Middle frontal gyrus (tissue), 1 donor: ENCODE results near the gene APOD.
"Not testable (repeated sequence)": the region's sequence is repeated elsewhere in the genome, so short reads cannot be mapped to it uniquely, and the experiment has no call there.

Experiments used
- DNase-seq: peaks from one replicate; pipeline ENCODE4 v3.0.0-alpha.2; 2015; ENCODE audit warnings: low spot score; ENCODE audit errors: extremely low spot score

Gene APOD

DNA sequence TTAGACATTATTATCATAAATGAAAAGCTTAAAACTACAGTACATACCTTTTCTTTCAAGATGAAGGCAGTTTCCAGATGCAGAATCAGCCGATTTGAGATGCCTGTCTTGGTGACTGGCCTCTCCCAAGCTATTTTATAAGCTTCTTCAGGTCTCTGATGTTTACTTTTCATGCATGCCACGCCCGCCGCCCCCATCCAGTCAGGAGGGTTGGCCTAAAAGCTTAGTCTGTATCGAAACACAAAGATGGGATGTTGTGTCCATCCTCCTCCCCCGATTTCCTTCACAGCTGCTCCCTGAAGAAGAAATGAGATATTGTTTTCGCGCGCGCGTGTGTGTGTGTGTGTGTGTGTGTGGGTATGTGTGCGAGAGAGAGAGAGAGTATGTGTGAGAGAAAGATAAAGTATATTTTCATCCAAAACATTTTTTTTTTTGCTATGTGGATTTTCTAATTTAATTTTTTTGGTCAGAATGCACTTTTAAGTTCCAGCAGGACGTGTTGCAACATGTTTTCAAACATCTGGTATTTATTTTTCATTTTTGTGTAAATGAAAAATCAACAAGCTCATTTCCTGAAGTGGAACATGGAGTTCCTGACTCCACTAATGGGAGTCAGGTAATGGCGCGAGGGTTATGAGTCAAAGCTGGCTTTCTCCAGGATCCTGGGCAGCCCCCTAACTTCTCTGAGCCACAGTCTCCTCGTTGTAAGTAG lies at the start of gene APOD:
Gene APOD, minus strand, starts transcription at position 110 of the 712 bp plus-strand sequence. CDS start 4,479 bp downstream, outside the sequence.
- peak; percentile 38 for DNase-seq

DNA sequence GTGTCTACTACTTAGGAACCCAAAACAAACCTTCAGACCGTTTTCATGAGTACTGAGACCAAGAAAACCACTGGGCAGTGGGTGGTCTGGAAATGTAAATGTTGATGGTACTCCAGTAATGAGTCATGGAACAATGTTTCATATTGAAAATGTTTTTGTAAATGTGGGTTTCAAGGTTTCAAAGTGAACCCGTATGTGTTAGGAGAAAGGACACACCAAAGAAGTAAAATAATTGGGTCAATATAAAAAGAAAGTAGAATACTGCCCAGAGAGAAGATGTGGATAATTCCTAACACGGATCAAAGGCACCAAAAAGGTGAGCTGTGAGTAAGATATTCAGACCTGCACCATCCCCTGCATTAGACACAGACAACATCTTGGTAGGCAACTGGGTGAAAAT lies 49.6 kb upstream of the APOD start:
- not testable (repeated sequence) for DNase-seq

DNA sequence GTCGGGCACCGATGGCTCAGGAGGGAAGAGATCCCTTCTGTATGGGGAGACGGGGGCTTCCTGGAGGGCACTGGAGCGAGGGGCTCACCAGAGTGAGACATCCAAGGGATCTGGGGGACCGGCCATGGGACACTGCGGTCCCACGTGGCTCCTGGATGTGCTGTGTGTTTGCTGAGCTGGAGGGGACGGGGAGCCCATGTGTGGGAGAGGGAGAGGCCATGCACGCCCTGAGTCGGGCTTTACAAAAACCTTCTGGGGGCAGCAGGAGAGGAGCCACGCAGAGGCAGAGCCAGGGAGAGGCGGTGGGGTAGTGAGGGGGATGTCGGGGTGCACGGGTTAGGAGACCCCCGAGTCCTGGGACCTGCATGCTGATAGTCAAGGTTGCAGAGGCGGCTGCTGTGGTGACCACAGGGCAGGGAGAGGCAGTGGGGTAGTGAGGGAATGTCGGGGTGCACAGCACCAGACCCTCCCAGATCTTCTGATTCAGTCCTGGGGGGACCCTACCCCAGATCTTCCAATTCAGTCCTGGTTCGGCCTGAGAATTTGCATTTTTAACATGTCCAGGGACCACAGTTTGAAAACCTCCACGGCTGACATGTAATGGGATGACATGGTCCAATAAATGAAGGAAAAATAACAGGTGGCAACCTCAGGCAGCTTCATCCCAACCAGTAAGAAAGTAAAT lies 48.9 kb upstream of the APOD start:
- not testable (repeated sequence) for DNase-seq

DNA sequence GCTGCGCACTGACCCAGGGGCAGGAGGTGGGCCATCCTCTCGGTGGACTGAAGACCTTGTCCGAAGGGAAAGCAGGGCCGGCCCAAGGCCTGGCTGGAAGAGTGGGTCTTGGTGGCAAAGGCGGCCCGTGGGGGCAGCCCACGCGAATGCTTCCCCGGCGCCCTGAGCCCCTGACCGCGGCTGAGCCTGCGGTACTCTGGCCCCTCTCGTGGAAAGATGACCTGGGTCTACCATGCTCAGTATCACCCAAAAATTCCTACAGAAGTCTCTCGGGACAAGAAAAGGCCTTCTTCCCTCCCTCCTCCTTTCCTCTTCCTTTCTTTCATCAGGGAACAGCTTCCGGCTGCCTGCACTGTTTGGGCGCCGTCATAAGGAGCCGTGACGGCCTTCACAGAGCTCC lies 48.3 kb upstream of the APOD start:
- not testable (repeated sequence) for DNase-seq

DNA sequence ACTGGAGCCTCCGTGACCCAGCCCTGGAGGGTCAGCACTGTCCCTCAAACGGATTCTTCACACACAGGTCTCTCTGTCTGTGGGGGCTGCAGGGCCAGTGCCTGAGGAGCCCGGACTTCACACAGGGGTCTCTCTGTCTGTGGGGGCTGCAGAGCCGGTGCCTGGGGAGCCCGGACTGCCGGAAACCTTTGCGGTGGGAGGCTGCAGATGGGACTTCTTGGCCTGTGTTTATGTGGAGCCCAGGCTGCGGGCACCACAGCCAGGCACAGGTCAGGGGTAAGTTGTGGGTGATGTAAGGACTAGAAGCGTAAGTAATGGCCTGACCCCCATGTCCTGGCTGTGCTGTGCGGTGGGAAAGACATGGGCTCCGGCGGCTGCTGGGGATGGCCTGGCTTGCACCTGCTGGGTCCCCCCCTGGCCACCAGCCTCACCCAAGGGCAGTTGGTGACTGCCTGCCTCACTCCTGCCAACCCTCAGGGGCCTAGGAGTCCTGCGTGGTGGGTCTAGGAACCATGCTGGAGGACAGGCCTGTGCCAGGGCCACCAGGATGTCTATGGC lies 47.3 kb upstream of the APOD start:
- DNase-seq, result not testable (repeated sequence)

DNA sequence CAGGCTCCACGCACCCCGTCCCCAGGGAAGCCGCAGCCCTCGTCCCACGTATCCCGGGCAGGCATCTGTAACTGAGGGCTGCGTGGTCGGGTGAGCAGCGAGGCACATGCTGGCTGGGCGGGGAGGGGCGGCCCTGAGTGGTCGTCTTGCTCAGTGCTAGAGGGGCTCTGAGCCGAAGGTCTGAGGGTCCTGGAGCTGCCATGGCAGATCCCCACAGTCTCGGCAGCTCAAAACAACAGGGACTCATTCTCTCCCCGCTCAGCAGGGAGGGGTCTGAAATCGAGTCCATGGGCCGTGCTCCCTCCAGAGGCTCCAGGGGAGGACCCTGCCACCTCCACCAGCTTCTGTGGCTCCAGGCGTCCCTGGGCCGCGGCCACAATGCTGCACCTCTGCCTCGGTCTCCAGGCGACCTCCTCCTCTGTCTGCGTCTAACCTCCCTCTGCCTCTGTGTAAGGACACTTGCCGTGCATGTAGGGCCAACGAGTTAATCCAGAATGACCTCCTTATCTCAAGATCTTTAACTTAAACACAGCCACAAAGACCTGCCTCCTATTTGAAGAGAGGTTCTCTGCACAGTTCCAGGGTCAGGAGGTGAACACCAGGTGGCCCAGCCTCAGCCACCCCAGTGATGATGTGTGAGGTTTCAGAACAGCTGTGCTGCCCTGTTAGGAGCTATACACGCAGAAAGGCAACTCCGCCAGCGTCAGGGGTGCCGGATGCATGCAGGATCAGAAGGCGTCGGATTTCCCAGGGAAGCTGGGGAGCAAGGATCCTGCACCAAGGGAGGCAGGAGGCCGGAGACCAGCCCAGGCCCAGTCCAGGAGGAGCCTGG lies 46.6 kb upstream of the APOD start:
- DNase-seq, result not testable (repeated sequence)

DNA sequence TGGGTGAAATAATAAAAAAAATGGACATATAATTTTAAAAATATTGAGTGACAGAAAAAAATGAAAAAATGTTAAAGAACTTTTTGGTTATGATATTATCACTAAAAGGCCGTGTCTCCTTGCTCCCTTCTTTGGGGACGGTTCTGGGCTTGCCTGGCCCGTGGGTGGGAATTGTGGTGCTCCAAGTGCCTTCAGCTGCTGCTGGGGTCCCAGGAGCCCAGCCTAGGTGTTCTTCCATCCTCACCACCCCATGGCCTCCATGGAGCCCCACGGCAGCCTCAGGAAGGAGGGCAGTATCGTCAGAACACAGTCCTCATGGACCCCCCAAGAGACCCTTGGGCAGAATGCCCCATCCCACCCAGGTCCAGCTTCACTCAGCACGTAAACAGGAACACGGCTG lies 45.9 kb upstream of the APOD start:
- DNase-seq, result not testable (repeated sequence)

DNA sequence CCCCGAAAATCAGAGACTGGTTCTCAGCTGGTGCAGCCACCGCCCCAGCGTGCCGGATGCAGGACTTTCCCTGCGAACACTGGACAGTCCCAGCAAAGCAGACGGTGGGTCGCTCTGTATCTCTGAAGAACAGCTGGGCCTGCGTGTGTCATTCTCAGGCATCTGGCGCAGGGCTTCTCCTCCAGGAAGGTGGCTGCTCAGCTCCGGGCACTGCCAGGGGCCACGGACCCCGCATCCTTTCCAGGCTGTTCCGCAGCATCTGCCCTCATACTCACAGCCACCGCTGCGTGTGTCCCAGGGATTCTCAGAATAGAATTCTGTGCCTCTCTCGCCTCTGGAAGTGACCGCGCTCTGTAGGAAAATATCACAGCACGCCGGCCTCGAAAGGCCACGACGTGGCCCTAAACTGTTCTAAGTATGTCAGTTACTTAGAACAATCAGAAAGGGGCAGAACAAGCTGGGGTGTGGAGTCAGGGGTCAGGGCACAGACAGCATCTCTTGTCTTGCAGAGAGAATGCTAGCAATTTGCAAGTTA lies 44.7 kb upstream of the APOD start:
- DNase-seq, result not testable (repeated sequence)

DNA sequence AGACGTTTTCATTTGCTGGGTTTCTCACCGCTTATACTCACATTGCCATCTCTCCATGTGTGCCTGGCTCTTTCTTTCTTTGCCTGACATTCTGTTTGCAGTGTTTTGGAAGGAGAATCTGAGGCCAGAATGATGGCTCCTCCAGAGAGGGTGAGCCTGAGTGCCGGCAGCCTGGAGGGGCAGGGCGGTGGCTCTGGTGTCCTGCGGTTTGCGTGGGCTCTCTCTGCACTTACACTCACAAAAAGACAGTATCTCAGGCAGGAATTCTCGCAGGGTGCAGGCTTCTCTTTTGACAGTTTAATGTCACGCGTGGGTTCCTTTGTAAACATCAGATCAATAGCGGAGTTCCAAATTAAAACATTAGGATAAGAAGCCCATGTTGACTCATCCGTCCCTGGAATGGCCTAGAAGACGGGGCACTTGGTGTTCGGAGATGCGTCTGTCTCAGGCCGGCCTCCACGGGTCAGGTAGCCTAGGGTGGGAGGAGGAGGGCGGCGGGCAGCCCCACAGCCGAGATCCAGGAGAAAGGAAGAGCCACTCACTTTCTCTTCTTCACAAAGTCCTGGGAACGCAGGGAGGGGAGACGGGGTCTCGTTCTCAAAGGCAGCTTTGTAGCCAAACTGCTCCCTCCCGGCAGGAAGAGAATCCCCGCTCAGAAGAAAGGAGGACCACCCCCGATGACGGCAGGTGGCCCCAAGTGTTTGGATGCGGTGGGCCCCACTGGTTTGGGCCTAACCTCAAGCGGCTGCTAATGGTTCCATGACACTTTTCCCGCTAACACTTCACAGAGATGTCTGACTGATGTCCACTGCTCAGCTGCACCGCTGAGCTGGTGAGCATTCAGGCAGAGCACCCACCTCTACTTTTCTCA lies 44.0 kb upstream of the APOD start:
- DNase-seq, result not testable (repeated sequence)

DNA sequence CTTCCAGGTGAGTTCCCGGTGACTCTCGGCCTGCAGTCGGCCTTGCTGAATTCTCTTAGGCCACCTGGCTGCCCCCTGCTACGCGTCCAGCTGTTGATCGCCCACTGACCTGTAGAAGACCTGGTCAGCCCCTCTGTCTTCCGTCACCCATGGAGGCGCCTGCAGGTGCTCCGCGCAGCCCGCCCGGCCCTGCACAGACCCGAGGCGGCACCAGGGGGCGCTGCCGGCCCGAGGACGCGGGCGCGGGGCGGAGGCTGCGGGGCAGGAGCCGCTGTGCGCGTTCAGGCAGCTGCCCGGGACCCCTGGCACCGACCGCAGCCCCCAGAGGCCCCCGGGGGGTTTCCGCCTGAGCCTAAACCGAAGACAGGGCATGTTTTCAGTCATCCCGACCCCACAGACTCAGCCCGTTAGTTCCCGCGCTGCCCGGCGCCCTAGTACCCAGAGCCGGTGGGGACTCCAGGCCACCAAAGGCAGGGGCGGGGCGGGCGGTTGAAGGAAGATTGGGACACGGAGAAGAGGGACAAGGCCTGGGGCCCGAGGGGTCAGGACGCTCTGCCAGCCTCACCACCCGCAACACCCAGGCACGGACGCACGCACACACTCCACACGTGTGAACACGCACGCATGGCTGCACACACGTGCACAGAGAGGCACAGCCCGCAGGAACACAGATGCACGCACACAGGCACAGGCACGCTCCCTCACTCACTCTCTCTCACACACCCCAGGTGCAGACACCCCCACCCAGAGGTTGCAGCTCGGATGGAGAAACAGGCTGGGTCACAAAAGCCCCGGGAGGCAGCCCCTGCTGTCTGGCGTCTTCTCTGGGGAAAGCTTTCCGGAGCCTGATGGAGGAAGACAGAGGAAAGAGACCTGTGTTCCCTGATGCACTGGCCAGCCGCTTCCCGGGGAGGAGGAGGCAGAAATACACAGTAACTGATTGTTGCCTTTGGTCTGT lies 41.1 kb upstream of the APOD start:
- DNase-seq, result not testable (repeated sequence)

DNA sequence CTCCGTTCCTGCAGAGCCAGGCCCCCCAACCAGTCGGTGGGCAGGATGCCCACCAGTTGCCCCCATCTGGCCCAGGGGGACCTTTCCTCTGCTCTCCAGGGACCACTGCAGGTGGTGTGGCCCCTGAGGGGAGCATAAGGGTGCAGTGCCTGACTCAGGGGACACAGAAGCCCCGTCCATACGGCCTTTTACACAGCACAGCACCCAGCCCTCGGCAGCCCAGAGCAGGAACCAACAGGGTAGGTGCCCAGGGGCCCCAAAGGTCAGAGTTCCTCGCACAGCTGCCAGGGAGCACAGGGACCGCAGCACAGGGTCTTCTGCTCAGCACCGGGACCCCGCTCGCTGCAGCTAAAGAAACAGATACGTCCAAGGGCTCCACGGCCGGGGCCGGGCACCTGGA lies 40.4 kb upstream of the APOD start:
- DNase-seq, result not testable (repeated sequence)

DNA sequence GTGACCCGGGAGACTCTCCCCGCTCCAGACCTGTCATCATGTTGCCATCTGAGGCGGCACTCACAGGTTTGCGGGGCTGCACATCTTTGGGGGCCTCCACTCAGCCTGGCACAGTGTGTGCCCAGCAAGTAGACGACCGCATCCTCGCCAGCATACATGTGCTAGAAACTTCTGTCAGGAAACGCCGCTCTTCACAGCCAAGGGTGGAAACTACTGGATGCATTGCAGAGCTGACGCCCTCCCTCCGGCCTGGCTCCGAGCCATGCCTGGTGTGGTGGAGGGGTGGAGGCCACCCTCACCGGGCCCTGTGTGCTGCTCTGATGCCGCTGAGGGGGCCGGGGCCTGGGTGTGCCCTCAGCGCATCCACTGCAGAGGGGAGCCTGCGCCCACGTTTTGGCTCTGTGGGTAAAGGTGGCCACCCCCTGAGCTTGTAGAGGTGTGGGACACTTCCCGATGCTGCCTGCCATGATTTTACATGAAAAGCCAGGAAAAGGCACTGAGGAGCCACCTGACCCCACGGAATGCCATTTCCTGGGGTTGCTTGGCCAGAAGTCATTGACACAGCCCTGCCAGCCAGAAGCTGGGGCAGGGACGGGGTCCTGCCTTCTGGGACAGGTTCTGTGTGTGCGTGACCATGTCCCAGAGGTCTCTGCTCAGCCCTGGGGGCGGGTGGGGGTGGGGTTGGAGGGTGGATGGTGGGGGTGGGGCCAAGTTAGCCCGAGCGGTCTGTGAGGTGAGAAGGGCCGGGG lies 39.7 kb upstream of the APOD start:
- not testable (repeated sequence) for DNase-seq

DNA sequence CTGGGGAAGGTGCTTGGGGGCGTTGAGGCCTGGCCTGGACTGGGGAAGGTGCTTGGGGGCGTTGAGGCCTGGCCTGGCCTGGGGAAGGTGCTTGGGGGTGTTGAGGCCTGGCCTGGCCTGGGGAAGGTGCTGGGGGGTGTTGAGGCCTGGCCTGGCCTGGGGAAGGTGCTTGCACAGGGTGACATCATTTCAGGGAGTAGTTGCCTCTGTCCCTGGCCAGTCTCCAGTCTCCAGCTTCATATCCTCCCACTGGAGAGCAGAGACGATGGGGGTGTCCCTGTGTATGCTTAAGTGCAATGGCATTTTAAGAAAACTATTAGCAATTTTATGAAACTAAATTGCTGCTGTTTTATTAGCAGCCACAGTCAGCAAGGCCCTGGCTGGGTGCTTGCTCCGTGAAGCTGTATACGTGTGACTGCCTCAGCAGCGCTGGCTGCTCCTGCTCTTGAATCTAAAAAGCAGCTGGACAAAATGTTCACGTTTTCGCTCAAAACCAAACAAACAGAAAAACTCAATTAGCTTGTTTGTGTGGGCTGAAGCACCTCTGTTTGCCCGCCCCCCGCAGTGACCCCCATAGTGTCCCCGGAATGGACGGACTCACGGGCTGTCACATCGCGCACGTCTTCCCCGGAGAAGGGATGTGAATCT lies 38.9 kb upstream of the APOD start:
- not testable (repeated sequence) for DNase-seq

DNA sequence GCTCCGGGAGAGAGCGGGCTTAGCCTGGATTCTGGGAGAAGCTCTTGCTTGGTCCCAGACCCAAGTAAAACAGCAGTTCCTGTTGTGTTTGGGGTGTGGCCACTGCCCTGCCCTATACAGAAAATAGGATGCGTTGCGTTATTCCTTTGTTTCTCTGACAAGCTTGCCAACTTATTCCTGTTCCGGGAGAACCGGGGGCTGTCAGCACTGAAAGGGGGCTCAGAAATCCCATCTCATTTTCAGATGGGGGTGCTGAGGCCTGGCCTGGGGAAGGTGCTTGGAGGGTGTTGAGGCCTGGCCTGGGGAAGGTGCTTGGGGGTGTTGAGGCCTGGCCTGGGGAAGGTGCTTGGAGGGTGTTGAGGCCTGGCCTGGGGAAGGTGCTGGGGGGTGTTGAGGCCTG lies 38.3 kb upstream of the APOD start:
- DNase-seq, result not testable (repeated sequence)

DNA sequence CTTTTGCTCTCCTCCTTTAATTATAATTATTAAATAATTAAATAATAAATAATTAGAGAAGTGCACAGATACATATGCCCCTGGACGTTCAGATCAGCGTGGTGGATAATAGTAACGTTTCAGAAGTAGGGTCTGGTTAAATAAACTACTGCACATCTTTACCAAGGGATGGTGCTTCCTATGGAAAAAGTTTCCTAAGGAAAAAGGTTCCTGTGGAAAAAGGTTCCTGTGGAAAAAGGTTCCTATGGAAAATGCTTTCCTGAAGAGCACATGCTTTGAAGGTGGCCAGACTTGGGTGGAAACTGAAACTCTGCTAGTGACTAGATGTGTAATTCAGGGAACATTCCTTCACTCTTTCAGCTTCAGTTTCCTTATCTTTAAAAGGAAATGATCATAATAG lies 37.4 kb upstream of the APOD start:
- DNase-seq, result not testable (repeated sequence)

DNA sequence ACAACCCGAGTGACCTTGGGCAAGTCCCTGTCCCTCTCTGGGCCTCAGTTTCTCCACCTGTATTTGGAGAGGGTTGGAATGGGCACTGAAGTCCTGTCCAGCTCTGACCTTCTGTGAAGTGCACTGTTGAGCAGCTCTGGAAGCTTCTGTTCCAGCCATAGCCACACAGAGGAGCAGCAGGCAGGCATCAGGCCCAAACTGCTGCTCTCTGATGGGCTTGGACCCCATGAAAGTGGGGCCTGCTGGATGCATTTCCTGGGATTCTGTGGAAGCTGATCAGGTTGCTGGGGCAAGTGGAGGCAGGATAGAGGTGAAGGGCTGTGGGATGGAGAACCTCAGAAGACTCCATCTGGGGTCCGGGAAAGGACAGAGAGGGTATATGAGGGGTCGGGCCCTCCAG lies 36.7 kb upstream of the APOD start:
- DNase-seq, result not testable (repeated sequence)

DNA sequence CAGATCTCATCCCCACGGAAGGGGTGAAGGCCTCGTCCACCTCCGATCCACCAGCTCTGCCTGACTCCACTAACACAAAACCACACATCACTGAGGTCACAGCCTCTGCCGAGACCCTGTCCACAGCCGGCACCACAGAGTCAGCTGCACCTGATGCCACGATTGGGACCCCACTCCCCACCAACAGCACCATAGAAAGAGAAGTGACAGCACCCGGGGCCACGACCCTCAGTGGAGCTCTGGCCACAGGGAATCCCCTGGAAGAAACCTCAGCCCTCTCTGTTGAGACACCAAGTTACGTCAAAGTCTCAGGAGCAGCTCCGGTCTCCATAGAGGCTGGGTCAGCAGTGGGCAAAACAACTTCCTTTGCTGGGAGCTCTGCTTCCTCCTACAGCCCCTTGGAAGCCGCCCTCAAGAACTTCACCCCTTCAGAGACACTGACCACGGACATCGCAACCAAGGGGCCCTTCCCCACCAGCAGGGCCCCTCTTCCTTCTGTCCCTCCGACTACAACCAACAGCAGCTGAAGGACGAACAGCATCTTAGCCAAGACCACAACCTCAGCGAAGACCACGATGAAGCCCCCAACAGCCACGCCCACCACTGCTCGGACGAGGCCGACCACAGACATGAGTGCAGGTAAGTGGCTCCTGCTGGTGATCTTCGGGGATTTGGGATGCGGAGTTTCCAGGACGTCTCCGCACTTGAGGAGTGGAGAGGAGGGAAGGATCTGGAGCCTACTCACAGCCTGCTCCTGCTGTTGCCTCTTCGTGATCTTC lies 36.0 kb upstream of the APOD start:
- DNase-seq, result not testable (repeated sequence)
